ENCODE results near the gene DIAPH3. TPM values are rescaled to one million over a fixed set of nuclear protein-coding genes. Genes with fewer than 3 reads are reported as not detected.

The DIAPH3 gene
- polyA plus RNA-seq, 1 of the 3 experiments (the other 2 are of a cell fraction), result 5.4 TPM

DNA sequence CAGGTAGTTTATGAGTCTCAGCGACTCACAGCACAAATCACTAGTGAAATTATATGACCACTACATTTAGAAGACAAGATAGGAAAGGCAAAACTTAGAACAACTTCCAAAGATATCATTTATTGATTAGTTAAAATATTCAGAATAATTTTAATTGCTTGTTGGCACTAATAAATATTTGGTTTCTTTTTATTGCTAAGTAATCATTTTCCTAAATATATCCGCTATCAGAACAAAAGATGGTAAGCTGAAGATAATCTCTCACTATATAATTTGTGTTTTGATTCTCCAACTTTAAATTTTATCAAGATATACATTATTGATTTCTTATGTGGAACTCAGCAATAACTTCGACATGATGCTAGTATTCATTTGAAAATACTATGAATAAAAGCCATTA, 248.5 kb downstream of the DIAPH3 start:
- no peaks in the 10 kb centered on the region for H3K9me3 ChIP-seq
- no peak overlapping the region for H3K4me2 ChIP-seq
- no peak overlapping the region; the same call in 1 of the 2 replicates for H2AFZ ChIP-seq (ENCODE audit: low read depth)
- H3K79me2 ChIP-seq (ENCODE audit: insufficient read depth), result peaks cover 5% of the 10 kb centered on the region; the same call in 1 of the 2 replicates
- CTCF ChIA-PET, result interaction anchor here (1.1 kb wide), 1 partner anchor 9 kb away, joined by 6 read pairs; no protein-coding TSS in a partner anchor
- H3K4me3 ChIP-seq (ENCODE audit: low read depth in 2 of 2, low read length in 1 of 2), result no peak overlapping the region
- H3K4me1 ChIP-seq (ENCODE audit: control insufficient read depth in 1 of 2, insufficient read depth in 2 of 2, low read depth in 1 of 2, low read length in 1 of 2), result peaks cover 0 to 14% of the 10 kb centered on the region in 2 experiments; a peak in 2 of 4 replicates
- POLR2A ChIA-PET, result no interaction called here
- 94% methylated on average over 3 of the region's 3 CpGs for WGBS (ENCODE audit: low lambda C conversion rate)
- H3K9me2 ChIP-seq, result no peaks in the 10 kb centered on the region
- peaks cover 10% of the 10 kb centered on the region for H3F3A ChIP-seq (replicated peaks; ENCODE audit: insufficient read depth)
- H3K27me3 ChIP-seq (ENCODE audit: insufficient read depth), result no peaks in the 10 kb centered on the region
- TF ChIP-seq NFIC (IDR thresholded peaks at IDR 0.05; ENCODE audit: borderline replicate concordance) (no peak), POLR2AphosphoS5 (IDR thresholded peaks at IDR 0.05; ENCODE audit: low read depth, low read length) (no peak)
- H3K9ac ChIP-seq, result no peak overlapping the region
- peaks cover 0 to 24% of the 10 kb centered on the region in 2 experiments for H3K36me3 ChIP-seq (replicated peaks in 1 of 2; ENCODE audit: control insufficient read depth in 1 of 2, insufficient read depth in 2 of 2, low read length in 1 of 2)
- H3K27ac ChIP-seq (ENCODE audit: low read depth in 2 of 2, low read length in 1 of 2), result peak overlapping the region in 1 of 2 experiments; percentile 47; a peak in 2 of 4 replicates
- no peaks in the 10 kb centered on the region for H4K20me1 ChIP-seq (ENCODE audit: insufficient read depth)
- no peak for DNase-seq

DNA sequence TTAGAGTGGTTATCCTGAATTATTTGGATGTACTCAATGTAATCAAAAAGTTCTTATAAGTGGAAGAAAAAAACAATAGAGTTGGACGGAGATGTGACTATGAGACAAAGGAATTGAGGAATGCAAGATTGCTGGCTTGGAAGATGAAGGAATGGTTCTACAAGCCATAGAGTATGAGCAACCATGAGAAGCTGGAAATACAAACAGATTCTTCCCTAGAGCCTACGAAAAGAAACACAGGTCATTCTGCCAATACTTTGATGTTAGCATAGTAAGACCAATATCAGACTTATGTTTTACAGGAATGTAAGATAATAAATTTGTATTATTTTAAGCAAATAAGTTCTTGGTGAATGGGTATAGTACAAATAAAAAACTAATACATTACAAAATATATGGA, 249.2 kb downstream of the DIAPH3 start:
- Histone ChIP-seq H3K27me3 (ENCODE audit: insufficient read depth) (no peaks in the 10 kb centered on the region), H3K36me3 (replicated peaks in 1 of 2; ENCODE audit: control insufficient read depth in 1 of 2, insufficient read depth in 2 of 2, low read length in 1 of 2) (peaks cover 0 to 27% of the 10 kb centered on the region in 2 experiments), H2AFZ (ENCODE audit: low read depth) (peak overlapping the region; percentile 6; the same call in 1 of the 2 replicates), H3K27ac (ENCODE audit: low read depth in 2 of 2, low read length in 1 of 2) (peak overlapping the region in 1 of 2 experiments; percentile 47; a peak in 2 of 4 replicates), H3K4me1 (ENCODE audit: control insufficient read depth in 1 of 2, insufficient read depth in 2 of 2, low read depth in 1 of 2, low read length in 1 of 2) (peaks cover 0 to 17% of the 10 kb centered on the region in 2 experiments; a peak in 2 of 4 replicates), H4K20me1 (ENCODE audit: insufficient read depth) (no peaks in the 10 kb centered on the region), H3K9me3 (no peaks in the 10 kb centered on the region), H3K79me2 (ENCODE audit: insufficient read depth) (peaks cover 5% of the 10 kb centered on the region; the same call in 1 of the 2 replicates), H3K4me2 (no peak overlapping the region), H3F3A (replicated peaks; ENCODE audit: insufficient read depth) (peaks cover 6% of the 10 kb centered on the region), H3K9me2 (no peaks in the 10 kb centered on the region), H3K4me3 (ENCODE audit: low read depth in 2 of 2, low read length in 1 of 2) (no peak overlapping the region), H3K9ac (no peak overlapping the region)
- no peak for DNase-seq
- no peak for TF ChIP-seq GATA2 (CRISPR knock-in tag; IDR thresholded peaks at IDR 0.05)
- no peak for TF ChIP-seq PBX3 (IDR thresholded peaks at IDR 0.05)
- no peak for TF ChIP-seq MAX (IDR thresholded peaks at IDR 0.05; ENCODE audit: low read depth)
- TF ChIP-seq RXRA (IDR thresholded peaks at IDR 0.05; ENCODE audit: borderline replicate concordance, low read depth), result no peak
- TF ChIP-seq, protein P1, sequence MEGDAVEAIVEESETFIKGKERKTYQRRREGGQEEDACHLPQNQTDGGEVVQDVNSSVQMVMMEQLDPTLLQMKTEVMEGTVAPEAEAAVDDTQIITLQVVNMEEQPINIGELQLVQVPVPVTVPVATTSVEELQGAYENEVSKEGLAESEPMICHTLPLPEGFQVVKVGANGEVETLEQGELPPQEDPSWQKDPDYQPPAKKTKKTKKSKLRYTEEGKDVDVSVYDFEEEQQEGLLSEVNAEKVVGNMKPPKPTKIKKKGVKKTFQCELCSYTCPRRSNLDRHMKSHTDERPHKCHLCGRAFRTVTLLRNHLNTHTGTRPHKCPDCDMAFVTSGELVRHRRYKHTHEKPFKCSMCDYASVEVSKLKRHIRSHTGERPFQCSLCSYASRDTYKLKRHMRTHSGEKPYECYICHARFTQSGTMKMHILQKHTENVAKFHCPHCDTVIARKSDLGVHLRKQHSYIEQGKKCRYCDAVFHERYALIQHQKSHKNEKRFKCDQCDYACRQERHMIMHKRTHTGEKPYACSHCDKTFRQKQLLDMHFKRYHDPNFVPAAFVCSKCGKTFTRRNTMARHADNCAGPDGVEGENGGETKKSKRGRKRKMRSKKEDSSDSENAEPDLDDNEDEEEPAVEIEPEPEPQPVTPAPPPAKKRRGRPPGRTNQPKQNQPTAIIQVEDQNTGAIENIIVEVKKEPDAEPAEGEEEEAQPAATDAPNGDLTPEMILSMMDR (IDR thresholded peaks at IDR 0.05), result no peak
- no peak for TF ChIP-seq RFX5 (IDR thresholded peaks at IDR 0.05; ENCODE audit: low read length)
- TF ChIP-seq NFIC (IDR thresholded peaks at IDR 0.05; ENCODE audit: borderline replicate concordance), result no peak
- no peak for TF ChIP-seq FOXJ3 (CRISPR knock-in tag; IDR thresholded peaks at IDR 0.05)
- no peak for TF ChIP-seq RCOR1 (IDR thresholded peaks at IDR 0.05; ENCODE audit: low read length)
- TF ChIP-seq TEAD4 (IDR thresholded peaks at IDR 0.05; ENCODE audit: borderline replicate concordance, insufficient read depth), result no peak
- TF ChIP-seq FOXM1 (IDR thresholded peaks at IDR 0.05; ENCODE audit: low read depth), result no peak
- no peak for TF ChIP-seq GABPA (IDR thresholded peaks at IDR 0.05; ENCODE audit: low read depth)
- TF ChIP-seq ZBTB33 (IDR thresholded peaks at IDR 0.05; ENCODE audit: borderline replicate concordance, low read depth), result no peak
- no peak for TF ChIP-seq RAD21 (IDR thresholded peaks at IDR 0.05; ENCODE audit: low read length)
- TF ChIP-seq, protein P2, sequence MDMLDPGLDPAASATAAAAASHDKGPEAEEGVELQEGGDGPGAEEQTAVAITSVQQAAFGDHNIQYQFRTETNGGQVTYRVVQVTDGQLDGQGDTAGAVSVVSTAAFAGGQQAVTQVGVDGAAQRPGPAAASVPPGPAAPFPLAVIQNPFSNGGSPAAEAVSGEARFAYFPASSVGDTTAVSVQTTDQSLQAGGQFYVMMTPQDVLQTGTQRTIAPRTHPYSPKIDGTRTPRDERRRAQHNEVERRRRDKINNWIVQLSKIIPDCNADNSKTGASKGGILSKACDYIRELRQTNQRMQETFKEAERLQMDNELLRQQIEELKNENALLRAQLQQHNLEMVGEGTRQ (IDR thresholded peaks at IDR 0.05; ENCODE audit: borderline replicate concordance, low read depth, low read length), result no peak
- TF ChIP-seq, protein P3, sequence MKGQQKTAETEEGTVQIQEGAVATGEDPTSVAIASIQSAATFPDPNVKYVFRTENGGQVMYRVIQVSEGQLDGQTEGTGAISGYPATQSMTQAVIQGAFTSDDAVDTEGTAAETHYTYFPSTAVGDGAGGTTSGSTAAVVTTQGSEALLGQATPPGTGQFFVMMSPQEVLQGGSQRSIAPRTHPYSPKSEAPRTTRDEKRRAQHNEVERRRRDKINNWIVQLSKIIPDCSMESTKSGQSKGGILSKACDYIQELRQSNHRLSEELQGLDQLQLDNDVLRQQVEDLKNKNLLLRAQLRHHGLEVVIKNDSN (IDR thresholded peaks at IDR 0.05; ENCODE audit: borderline replicate concordance, low read depth), result no peak
- TF ChIP-seq SIN3A (IDR thresholded peaks at IDR 0.05; ENCODE audit: borderline replicate concordance, low read depth, low read length), result no peak
- no peak for TF ChIP-seq CHD2 (IDR thresholded peaks at IDR 0.05; ENCODE audit: low read length, partially characterized antibody)
- TF ChIP-seq FOSL2 (IDR thresholded peaks at IDR 0.05; ENCODE audit: borderline replicate concordance, low read depth), result no peak
- no peak for TF ChIP-seq EZH2phosphoT487 (IDR thresholded peaks at IDR 0.05; ENCODE audit: borderline replicate concordance, low read depth)
- 71% methylated on average over 2 of the region's 2 CpGs for WGBS (ENCODE audit: low lambda C conversion rate)
- ChIA-PET CTCF (interaction anchor here (1.1 kb wide), 1 partner anchor 8 kb away, joined by 6 read pairs; no protein-coding TSS in a partner anchor), POLR2A (no interaction called here)

Measured in SK-N-SH (cell line).